Measurements from ENCODE around the gene EEPD1.

DNA sequence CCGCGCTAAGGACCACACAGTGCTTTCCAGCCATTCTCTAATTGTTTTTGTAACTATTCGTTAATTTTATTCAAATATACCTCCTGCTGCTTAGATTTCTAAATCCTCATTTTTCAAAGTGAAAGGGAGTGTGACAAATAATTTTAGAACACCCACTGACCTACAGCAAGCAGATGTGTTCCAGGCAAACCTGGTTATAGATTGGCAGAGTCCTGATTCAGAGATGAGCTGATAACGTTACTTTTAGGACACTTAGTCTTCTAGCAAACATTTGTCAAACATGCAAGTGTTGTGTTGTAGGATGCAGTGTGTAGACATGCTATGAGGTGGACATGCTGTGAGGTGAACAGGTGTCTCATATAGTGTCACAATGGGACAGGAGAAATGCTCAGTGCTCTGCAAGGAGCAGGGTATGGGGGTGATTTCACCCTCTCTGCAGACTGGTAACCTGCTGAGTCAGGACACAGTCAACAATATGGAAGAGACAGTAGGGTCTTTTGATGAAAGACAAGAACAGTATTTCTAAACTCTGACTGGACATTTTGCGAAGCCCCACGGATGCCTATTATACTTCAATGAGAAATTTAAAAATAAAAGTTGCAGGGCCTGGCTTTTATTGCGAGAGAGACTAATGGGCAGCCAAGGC, 144.4 kb downstream of the EEPD1 start:
- no peak for TF ChIP-seq POLR2A (IDR thresholded peaks at IDR 0.05)
- TF ChIP-seq, protein P1, sequence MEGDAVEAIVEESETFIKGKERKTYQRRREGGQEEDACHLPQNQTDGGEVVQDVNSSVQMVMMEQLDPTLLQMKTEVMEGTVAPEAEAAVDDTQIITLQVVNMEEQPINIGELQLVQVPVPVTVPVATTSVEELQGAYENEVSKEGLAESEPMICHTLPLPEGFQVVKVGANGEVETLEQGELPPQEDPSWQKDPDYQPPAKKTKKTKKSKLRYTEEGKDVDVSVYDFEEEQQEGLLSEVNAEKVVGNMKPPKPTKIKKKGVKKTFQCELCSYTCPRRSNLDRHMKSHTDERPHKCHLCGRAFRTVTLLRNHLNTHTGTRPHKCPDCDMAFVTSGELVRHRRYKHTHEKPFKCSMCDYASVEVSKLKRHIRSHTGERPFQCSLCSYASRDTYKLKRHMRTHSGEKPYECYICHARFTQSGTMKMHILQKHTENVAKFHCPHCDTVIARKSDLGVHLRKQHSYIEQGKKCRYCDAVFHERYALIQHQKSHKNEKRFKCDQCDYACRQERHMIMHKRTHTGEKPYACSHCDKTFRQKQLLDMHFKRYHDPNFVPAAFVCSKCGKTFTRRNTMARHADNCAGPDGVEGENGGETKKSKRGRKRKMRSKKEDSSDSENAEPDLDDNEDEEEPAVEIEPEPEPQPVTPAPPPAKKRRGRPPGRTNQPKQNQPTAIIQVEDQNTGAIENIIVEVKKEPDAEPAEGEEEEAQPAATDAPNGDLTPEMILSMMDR (IDR thresholded peaks at IDR 0.05): no peak

Data from Peyer's patch (tissue), 4 donors.